HUES48 (cell line): Measurements from ENCODE around the gene GOLGA3.

Source experiments
- H3K27ac ChIP-seq: one replicate; pipeline ENCODE4 v1.7.0; 2013; ENCODE audit warnings: low read depth, low read length, inconsistent platforms
- H3K27me3 ChIP-seq: 2 replicates; pipeline ENCODE4 v1.6.1; 2013; ENCODE audit warnings: mild to moderate bottlenecking, low read length; ENCODE audit not compliant: control insufficient read depth, insufficient read depth
- H3K36me3 ChIP-seq: 2 replicates; pipeline ENCODE4 v1.6.1; 2013; ENCODE audit warnings: low read length; ENCODE audit not compliant: control insufficient read depth, insufficient read depth
- H3K4me1 ChIP-seq: 2 replicates; pipeline ENCODE4 v1.6.1; 2013; ENCODE audit warnings: mild to moderate bottlenecking, low read length; ENCODE audit not compliant: control insufficient read depth, insufficient read depth
- H3K4me3 ChIP-seq: 2 replicates; pipeline ENCODE4 v1.5.1; 2013; ENCODE audit warnings: mild to moderate bottlenecking, low read depth, low read length
- H3K9ac ChIP-seq: 2 replicates; pipeline ENCODE4 v1.6.1; 2013; ENCODE audit warnings: mild to moderate bottlenecking, low read depth, low read length, moderate library complexity
- H3K9me3 ChIP-seq: 2 replicates; pipeline ENCODE4 v1.6.1; 2013; ENCODE audit warnings: low read length; ENCODE audit not compliant: control insufficient read depth, insufficient read depth

Gene GOLGA3

GRCh38 chr12:132727091-132727794 lies 101.4 kb downstream of the GOLGA3 start:
- Histone ChIP-seq H3K4me1 (no peaks in the 10 kb centered on the region), H3K36me3 (peaks cover 95% of the 10 kb centered on the region), H3K4me3 (no peak overlapping the region), H3K27me3 (no peaks in the 10 kb centered on the region), H3K9me3 (peaks cover 5% of the 10 kb centered on the region; the same call in 1 of the 2 replicates), H3K27ac (no peak overlapping the region), H3K9ac (no peak overlapping the region)

GRCh38 chr12:132726386-132726785 lies 102.3 kb downstream of the GOLGA3 start:
- no peak overlapping the region for H3K4me3 ChIP-seq
- no peaks in the 10 kb centered on the region for H3K4me1 ChIP-seq
- H3K36me3 ChIP-seq = peaks cover 93% of the 10 kb centered on the region
- no peaks in the 10 kb centered on the region for H3K27me3 ChIP-seq
- H3K9me3 ChIP-seq = peaks cover 5% of the 10 kb centered on the region; the same call in 1 of the 2 replicates
- H3K9ac ChIP-seq = no peak overlapping the region
- H3K27ac ChIP-seq = no peak overlapping the region

- Histone ChIP-seq H3K4me1 (no peaks in the 10 kb centered on the region), H3K27ac (no peak overlapping the region), H3K9ac (no peak overlapping the region), H3K36me3 (peaks cover 91% of the 10 kb centered on the region), H3K27me3 (no peaks in the 10 kb centered on the region), H3K4me3 (no peak overlapping the region), H3K9me3 (peaks cover 2% of the 10 kb centered on the region; the same call in 1 of the 2 replicates)
Observed at GRCh38 chr12:132724506-132725241, 104.0 kb downstream of the GOLGA3 start.

- H3K4me3 ChIP-seq = no peak overlapping the region
- H3K9me3 ChIP-seq = no peaks in the 10 kb centered on the region
- peaks cover 94% of the 10 kb centered on the region for H3K36me3 ChIP-seq
- H3K27ac ChIP-seq = no peak overlapping the region
- no peaks in the 10 kb centered on the region for H3K27me3 ChIP-seq
- no peaks in the 10 kb centered on the region for H3K4me1 ChIP-seq
- no peak overlapping the region for H3K9ac ChIP-seq
Observed at GRCh38 chr12:132723764-132724140, 104.9 kb downstream of the GOLGA3 start.

- H3K27me3 ChIP-seq = no peaks in the 10 kb centered on the region
- H3K27ac ChIP-seq = no peak overlapping the region
- no peaks in the 10 kb centered on the region for H3K9me3 ChIP-seq
- H3K9ac ChIP-seq = no peak overlapping the region
- peaks cover 92% of the 10 kb centered on the region for H3K36me3 ChIP-seq
- no peaks in the 10 kb centered on the region for H3K4me1 ChIP-seq
- no peak overlapping the region for H3K4me3 ChIP-seq
Observed at GRCh38 chr12:132723015-132723763, 105.5 kb downstream of the GOLGA3 start.

GRCh38 chr12:132720606-132721345 lies 107.9 kb downstream of the GOLGA3 start:
- Histone ChIP-seq H3K9me3 (no peaks in the 10 kb centered on the region), H3K27me3 (no peaks in the 10 kb centered on the region), H3K9ac (no peak overlapping the region), H3K36me3 (peaks cover 90% of the 10 kb centered on the region), H3K27ac (no peak overlapping the region), H3K4me3 (no peak overlapping the region), H3K4me1 (no peaks in the 10 kb centered on the region)

- Histone ChIP-seq H3K27me3 (no peaks in the 10 kb centered on the region), H3K4me1 (no peaks in the 10 kb centered on the region), H3K4me3 (no peak overlapping the region), H3K27ac (no peak overlapping the region), H3K9me3 (no peaks in the 10 kb centered on the region), H3K9ac (no peak overlapping the region), H3K36me3 (peaks cover 86% of the 10 kb centered on the region)
Observed at GRCh38 chr12:132719954-132720324, 108.7 kb downstream of the GOLGA3 start.

GRCh38 chr12:132719141-132719953 lies 109.3 kb downstream of the GOLGA3 start:
- no peak overlapping the region for H3K27ac ChIP-seq
- peaks cover 86% of the 10 kb centered on the region for H3K36me3 ChIP-seq

More at GRCh38 chr12:132719141-132719953, 109.3 kb downstream of the GOLGA3 start:
- Histone ChIP-seq H3K27me3 (no peaks in the 10 kb centered on the region), H3K9ac (no peak overlapping the region), H3K4me3 (no peak overlapping the region), H3K4me1 (no peaks in the 10 kb centered on the region), H3K9me3 (no peaks in the 10 kb centered on the region)
